SKM-1 treated with dmso at 0.1 percent for 144 hours (cell line): ENCODE data around the gene KIF26B.
"Not testable (repeated sequence)": the region's sequence is repeated elsewhere in the genome, so short reads cannot be mapped to it uniquely, and the experiment has no call there.

Source experiments
- DNase-seq: peaks from one replicate; lab custom pipeline; 2025; ENCODE audit not compliant: unreplicated experiment; lab: John Stamatoyannopoulos, UW

Gene KIF26B

DNA sequence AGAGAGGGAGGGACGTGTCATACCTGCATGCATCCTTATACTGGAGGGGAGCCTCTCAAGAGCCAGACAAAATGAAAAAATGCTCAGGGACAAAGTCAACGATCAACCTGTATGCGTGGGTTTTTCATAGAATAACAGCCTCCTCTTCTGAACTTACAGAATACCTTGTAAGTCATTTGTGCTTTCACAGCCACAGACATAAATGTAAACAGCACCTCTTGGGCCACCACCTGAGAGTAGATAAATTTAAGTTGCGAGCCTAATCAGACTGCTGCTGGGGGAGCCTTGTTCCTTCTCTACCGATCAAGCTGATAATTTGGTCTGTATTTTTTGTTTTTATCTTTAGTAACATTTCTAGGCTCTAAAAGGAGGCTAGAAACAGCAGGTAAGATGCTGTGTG is 223.1 kb downstream of the KIF26B start:
- no peak for DNase-seq

- DNase-seq, result no peak
These were observed 223.5 kb downstream of the KIF26B start for GRCh38 chr1:245378311-245378722.

DNA sequence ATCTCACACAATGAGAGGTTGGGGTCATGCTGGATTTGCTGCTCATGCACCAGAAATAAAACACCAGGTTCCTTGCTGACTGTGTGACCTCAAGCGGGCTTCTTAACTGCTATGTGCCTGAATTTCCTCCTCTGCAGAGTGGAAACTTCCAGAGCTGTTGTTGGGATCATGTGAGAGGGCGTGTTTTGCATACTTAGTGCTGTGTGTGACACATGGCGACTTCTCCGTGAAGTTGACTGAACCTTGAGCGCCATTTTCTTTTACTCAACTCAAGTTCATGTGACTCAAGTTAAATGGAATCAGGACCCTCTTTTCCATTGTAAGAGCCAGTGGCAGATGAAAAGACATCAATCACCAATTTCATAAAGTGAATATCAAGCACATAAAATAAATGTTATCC is 224.0 kb downstream of the KIF26B start:
- DNase-seq, result no peak

- no peak for DNase-seq
These were observed 226.2 kb downstream of the KIF26B start for GRCh38 chr1:245380790-245381535.

GRCh38 chr1:245382981-245383380 is 228.2 kb downstream of the KIF26B start:
- DNase-seq, result no peak

DNA sequence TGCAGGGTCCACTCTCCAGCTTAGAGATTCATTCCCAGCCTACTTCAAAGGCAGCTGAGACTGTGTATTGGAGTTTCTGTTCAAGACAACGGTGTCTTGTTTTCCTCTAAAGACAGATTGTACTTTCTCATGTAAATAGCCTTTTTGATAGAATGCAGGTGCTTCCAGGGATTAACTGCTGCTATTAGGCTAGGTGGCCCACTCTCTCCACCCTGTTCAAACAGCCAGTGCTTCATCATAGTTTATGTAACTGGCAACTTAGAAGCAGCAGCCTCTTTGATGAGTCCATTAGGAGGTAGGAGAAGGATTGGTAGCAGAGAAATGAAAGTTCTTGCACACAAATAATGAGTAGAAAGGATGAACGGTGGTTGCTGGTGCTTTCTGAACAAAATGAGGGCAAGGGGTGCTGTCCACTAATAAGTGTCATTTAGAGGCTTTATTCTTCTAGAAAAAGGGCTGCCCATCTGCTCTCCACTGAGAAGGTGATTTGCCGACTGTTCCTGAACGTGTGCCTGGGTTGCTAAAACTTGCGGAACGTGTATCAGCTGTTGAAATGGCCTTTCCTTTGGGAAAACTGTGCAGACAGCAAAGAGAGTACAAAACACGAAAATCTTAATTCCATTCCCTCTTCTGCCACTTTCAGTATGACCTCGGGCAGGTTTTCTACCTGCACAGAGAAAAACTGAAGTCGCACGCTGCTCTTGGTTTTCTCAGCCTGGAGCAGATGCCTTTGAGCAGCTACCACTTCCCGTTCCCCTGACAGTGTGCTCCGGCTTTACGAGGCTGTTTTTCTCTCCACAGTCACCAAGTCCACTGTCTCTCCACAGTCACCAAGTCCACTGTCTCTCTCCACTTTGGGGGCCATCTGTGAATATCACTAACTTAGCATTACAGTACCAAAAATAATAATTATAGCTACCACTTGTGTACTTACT is 228.9 kb downstream of the KIF26B start:
- DNase-seq, result no peak

DNA sequence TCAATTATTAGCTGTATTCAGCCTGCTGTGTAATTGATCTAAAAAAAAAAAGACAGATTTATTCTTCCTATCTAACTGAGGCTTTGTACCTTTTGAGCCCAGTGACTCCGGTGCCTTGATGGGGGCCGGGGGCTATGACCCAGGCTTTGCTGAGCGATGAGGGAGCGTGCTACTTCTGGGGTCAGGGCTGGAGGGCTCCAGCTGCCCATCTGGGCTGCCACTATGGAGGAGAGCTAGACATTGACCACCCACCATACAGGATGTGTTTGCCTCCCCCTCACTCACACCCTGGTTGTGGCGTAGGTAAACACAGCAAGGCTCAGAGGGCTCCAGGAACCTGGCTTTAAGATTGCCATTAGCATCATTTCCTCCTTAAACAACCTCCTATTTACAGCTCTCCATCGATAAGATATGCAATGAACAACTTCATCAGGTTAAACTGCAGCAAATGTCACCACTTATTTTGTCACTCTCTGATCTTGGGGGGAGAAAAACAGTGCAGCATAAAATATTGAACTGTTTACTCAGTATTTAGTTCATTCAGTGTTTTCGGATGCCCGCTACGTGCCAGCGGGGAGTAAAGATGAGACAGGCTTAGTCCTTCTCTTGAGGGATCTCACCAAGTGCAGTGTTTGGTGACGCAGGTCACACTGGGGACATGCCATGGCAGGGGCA is 231.6 kb downstream of the KIF26B start:
- DNase-seq, result no peak

DNA sequence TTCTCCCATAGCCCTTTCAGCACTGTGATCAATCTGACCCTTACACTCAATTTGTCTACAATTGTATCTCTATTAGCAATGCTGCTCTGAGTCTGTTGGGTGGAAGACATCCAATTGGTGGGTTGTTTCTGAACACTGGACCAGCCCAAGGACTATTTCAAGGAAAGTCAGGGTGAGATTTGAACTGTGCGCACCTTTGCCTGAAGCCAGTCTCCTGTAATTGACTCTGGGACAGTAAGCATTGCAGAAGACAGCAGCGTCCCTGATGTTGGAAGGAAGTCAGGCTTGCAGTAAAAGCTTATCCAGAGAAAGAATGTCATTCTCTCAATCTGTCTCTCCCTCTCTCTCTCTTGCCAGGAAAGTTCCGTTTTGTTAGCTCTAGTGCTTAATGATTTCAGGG is 233.9 kb downstream of the KIF26B start:
- no peak for DNase-seq

GRCh38 chr1:245389873-245390272 is 235.1 kb downstream of the KIF26B start:
- no peak for DNase-seq

DNA sequence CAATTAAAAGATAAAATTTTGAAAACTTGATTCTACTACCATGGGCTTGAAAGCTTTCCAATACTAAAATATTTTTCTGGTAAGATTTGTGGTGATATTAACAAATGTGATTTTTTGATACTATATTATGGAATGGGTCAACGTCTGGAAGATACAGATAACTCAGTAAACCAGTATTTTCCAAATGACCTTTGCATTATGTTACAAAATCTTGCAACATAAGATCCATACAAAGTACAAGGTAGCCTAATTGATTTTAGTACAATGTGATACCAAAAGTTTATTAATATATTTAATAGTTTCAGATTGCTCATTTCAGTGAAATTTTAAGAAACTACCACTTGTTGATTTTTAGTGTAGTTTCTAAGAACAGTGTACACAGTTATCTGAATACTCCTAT is 236.2 kb downstream of the KIF26B start:
- no peak for DNase-seq

DNA sequence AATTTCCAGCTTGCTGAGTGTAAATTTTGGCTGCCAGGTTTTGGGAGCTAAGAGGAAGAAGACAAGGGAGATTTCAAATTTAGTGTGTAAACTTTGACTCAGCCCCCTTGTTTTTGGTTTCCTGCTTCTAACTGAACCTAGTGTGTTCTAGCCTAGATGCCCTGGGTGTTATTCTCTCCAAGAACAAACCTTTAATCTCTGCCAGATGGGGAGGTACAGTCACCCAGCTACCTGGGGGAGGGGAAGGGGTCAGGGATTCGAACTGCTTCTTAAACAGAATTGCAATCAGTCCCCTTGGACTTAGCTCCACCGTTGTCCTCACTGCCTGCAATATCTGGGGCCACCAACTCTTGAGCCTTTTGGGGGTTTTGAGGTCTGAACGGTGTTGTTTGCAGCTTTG is 238.9 kb downstream of the KIF26B start:
- DNase-seq, result no peak

GRCh38 chr1:245395680-245396079 is 240.9 kb downstream of the KIF26B start:
- no peak for DNase-seq

DNA sequence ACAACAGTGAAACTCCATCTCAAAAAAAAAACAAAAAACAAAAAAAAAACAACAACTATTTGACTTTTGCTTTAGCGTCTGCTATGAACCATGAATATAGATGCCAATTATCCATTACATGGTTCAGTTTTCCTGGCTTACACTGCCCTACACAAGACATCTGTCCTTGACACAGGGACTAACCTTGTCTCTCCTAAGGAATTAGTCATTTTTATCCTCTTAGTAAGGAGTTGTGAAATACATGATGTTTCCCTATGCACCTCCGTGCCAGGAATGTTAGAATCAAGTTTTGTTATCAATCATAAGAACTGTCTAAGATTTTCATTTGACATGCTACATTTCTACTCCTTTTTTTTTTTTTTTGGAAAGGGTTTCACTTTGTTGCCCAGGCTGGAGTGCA is 241.8 kb downstream of the KIF26B start:
- DNase-seq, result no peak

DNA sequence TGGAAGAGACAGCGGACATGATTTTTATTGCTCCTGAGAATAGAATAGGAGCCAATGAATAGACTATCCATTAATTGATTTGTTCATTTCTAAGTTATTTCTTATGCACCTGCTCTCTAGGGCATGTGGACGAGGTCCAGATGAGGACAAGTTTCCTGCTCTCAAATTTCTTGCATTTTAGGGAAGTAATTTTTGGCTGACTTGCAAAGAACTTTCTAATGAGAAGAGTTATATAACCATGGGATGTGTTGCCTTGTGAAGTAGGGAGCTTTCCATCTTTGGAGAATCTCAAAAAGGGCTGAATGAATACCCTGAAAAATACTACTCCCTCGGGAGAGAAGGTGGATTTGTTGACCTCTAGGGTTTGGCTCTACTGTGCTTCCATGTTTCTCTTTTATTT is 243.0 kb downstream of the KIF26B start:
- DNase-seq, result no peak

DNA sequence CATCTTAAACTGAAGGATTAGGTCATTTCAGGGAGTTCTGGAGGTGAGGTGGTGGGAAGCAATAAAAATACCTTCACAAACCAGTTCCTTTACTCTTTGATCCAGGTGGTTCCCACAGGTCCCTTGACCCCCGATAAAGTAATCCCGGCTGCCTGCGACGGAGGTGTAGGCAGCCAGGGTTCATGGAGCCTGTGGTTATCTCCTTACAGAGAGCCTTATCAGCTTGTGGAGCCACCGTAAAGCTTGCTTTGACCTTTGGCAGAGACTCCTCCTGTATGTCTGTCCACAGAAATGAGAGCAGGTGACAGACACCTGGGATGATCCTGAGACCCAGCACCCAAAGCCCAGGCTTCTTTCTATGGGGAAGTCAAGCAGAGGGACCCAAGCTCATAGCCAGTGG is 243.4 kb downstream of the KIF26B start:
- DNase-seq, result no peak

DNA sequence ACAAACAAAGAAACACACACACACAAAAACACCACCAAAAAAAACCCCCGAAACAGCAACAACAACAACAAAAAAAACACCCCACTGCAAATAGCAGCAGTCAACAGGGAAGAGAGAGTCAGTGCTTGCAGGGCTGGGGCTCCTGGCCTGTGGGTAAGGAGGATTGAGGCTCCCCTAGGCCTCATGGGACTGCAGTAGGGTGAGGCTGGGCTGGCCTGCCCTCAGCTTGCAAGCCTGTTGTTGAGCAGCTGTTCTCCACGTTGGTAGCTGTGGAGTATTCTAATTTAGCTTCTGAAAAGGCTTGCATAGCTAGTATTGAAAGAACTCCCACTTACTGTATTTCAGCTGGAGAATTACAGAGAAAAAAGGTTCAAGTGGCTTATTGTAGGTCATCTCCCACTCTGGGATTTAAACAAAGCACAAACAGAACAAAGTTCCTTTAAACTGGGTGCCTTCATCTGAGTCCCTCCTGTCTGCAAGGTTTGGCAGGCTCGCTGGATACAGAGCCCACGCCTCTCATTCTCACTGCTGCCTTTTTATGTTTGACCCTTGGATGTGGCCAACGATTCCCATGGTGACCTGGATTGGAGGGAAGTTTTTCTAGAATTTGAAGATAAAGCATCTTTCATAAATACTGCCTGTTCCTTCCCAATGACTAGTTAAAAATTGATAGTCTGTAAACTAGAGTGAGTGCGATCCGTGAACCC is 247.2 kb downstream of the KIF26B start:
- no peak for DNase-seq

DNA sequence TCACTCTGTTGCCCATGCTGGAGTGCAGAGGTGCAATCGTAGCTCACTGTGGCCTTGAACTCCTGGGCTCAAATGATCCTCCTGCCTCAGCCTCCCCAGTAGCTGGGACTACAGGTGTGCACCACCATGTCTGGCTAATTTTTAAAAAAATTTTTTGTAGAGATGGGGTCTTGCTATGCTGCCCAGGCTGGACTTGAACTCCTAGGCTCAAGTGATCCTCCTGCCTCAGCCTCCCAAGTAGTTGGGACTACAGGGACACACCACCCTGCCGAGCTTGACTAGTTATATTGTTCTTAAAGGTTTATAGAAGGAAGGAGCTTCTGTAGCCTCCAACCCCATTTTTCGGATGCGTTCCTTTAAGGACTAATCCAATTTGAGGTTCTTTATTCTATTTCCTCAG is 248.2 kb downstream of the KIF26B start:
- DNase-seq, result not testable (repeated sequence)

GRCh38 chr1:245404527-245404926 is 249.7 kb downstream of the KIF26B start:
- no peak for DNase-seq

DNA sequence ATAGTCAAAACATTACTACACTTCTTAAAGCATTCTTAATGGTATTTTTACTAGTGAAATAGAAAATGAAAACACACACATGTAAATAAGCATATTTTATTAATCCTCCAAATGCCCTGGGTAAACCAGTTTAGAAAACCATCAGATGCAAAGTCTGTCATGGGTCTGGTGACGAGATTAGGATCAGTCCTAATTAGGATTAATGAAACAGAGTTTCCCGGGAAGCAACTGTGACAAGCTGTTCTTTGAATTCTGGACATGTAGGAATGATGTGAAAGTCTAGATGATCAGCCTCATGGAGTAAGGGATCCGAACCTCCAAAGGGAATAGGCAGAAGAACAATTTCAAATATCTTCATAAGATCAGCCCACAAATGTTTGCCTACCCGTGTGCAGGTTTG is 250.2 kb downstream of the KIF26B start:
- no peak for DNase-seq

DNA sequence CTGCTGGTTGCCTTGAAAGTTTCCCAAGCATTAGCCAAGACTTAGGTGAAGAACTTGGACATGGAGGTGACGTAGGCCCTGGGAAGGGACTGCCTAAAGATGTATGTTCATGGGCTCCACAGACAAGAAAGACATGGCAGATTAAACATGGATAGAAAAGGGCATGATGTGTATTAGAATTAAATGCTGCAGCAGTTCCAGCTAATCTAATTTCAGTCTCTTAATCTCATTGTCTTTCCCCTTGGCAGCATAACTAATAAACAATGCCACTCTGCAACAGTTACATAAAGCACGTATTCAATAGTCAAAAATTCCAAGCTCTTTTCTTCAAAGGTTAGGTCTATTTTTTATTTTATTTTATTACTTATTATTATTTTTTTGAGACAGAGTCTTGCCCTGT is 251.6 kb downstream of the KIF26B start:
- no peak for DNase-seq

GRCh38 chr1:245407983-245408382 is 253.2 kb downstream of the KIF26B start:
- DNase-seq, result no peak
